Testis (tissue), 5 donors: ENCODE measurements around the gene TMA16. TPM values are rescaled to one million over a fixed set of nuclear protein-coding genes. Genes with fewer than 3 reads are reported as not detected.
"Not testable (repeated sequence)": the region's sequence is repeated elsewhere in the genome, so short reads cannot be mapped to it uniquely, and the experiment has no call there.

Source experiments
- DNase-seq: peaks from one replicate; pipeline ENCODE4 v3.0.0-alpha.2; 2019
- H3K27ac ChIP-seq, 2 donors: fragments of 200-600 bp; sonication (generic); one replicate each; pipeline ENCODE4 v1.5.1; 2019
- H3K27me3 ChIP-seq: fragments of 200-600 bp; sonication (generic); one replicate; pipeline ENCODE4 v1.5.1; 2019
- H3K36me3 ChIP-seq: fragments of 200-600 bp; sonication (generic); one replicate; pipeline ENCODE4 v1.5.1; 2017; ENCODE audit warnings: low read depth; ENCODE audit errors: missing control alignments
- H3K4me1 ChIP-seq: fragments of 200-600 bp; sonication (generic); one replicate; pipeline ENCODE4 v1.5.1; 2019
- H3K4me3 ChIP-seq, 2 donors: fragments of 200-600 bp; sonication (generic); one replicate each; pipeline ENCODE4 v1.5.1; 2017 to 2019
- H3K9me3 ChIP-seq: fragments of 200-600 bp; sonication (generic); one replicate; pipeline ENCODE4 v1.5.1; 2017
- CTCF ChIP-seq, 3 experiments: fragments of 450-650 bp in 2 of 3; fragments of 200-600 bp in 1 of 3; sonication (generic) in 1 of 3; IDR thresholded peaks; one replicate each; pipeline ENCODE4 v1.5.1; 2016 to 2019; ENCODE audit warnings: antibody characterized with exemption in 3 of 3, mild to moderate bottlenecking in 2 of 3, moderate library complexity in 1 of 3
- POLR2A ChIP-seq: fragments of 450-650 bp; IDR thresholded peaks from one replicate; pipeline ENCODE4 v1.6.1; 2017; ENCODE audit warnings: antibody characterized with exemption, mild to moderate bottlenecking, moderate library complexity
- WGBS, 2 donors: methylation state at CpG; one replicate each; pipeline ENCODE4 v1.1.5; 2018; 5-methylcytosine and 5-hydroxymethylcytosine counted together
- intact Hi-C: fragments of 100-400 bp; cut with DNase I; formaldehyde crosslinking; loops from one replicate; pipeline ENCODE4 v1.15.1; 2023; ENCODE audit warnings: low total_unique reads
- long read RNA-seq, 2 donors: transcript quantifications; one replicate each; lab custom pipeline, GENCODE V29; 2026
- polyA plus RNA-seq: library from polyadenylated mRNA; stranded (reverse); fragments of 350-450 nt; fragmentation: Illumina TruSeq; extraction: RNeasy Lipid Tissue Mini Kit (QIAGEN cat#74804); gene quantifications from one replicate; pipeline ENCODE4 v1.2.3, GENCODE V29; 2014; ENCODE audit warnings: low read depth, low replicate concordance; ENCODE audit not compliant: insufficient read depth
- total RNA-seq, 2 donors: library from RNA; depleted of rRNA; stranded (reverse); fragments of >200 nt; gene quantifications; one replicate each; pipeline ENCODE4 v1.2.3, GENCODE V29; 2016

TMA16 gene
- total RNA-seq (10 to 100 TPM; 33.0 to 34.1 TPM), polyA plus RNA-seq (33.2 TPM)
- long read RNA-seq, donor 1, transcript TMA16-201 (7 exons, 1,978 nt): major isoform, 19 of 28 reads
- long read RNA-seq, donor 1, partial matches to known transcripts: 7 of 28 reads
- long read RNA-seq, donor 1, other reads (novel, unspliced or antisense): 0 of 28 reads
- long read RNA-seq, donor 2, transcript TMA16-201 (7 exons, 1,978 nt): major isoform, 10 of 18 reads
- long read RNA-seq, donor 2, partial matches to known transcripts: 8 of 18 reads
- long read RNA-seq, donor 2, other reads (novel, unspliced or antisense): 0 of 18 reads

GRCh38 chr4:163494360-163495241 lies at the start of gene TMA16:
TMA16 (plus strand) TSS chr4:163494690; CDS start chr4:163494802, 112 bp downstream.
- WGBS, 2 donors: 0 to 1% methylated on average over 16 to 63 of the region's 64 CpGs
- H3K27ac ChIP-seq: peak within 1 kb of the TSS; percentile 78 to 83
- TF ChIP-seq POLR2A: no peak
- no peak for TF ChIP-seq CTCF (IDR thresholded peaks at IDR 0.05)
- no peaks in the 10 kb centered on the region for H3K9me3 ChIP-seq
- intact Hi-C loops: loop anchor here (10.0 kb wide), 1 partner anchor 50 kb away; no protein-coding TSS in a partner anchor
- H3K4me1 ChIP-seq: peaks cover 3% of the 10 kb centered on the region
- H3K4me3 ChIP-seq: peak within 1 kb of the TSS; percentile 60 to 84
- H3K27me3 ChIP-seq: no peaks in the 10 kb centered on the region
- H3K36me3 ChIP-seq: no peaks in the 10 kb centered on the region
- peak; percentile 91 for DNase-seq

- WGBS, 2 donors: 52 to 79% methylated on average over 12 of the region's 12 CpGs
- H3K36me3 ChIP-seq, H3K9me3 ChIP-seq, intact Hi-C loops, H3K27me3 ChIP-seq, H3K27ac ChIP-seq, H3K4me3 ChIP-seq, H3K4me1 ChIP-seq: not testable (repeated sequence)
- peak; percentile 14 for DNase-seq
These were observed 47.5 kb upstream of the TMA16 start for GRCh38 chr4:163447023-163447422.

GRCh38 chr4:163447481-163447880 lies 47.0 kb upstream of the TMA16 start:
- no peaks in the 10 kb centered on the region for H3K9me3 ChIP-seq
- intact Hi-C loops: no loop called here
- WGBS, 2 donors: 36 to 39% methylated on average over 1 of the region's 1 CpG
- no peak overlapping the region for H3K4me3 ChIP-seq
- no peaks in the 10 kb centered on the region for H3K36me3 ChIP-seq
- no peak overlapping the region for H3K27ac ChIP-seq
- DNase-seq: no peak
- no peaks in the 10 kb centered on the region for H3K27me3 ChIP-seq
- no peaks in the 10 kb centered on the region for H3K4me1 ChIP-seq
- TF ChIP-seq POLR2A: no peak
- TF ChIP-seq CTCF (IDR thresholded peaks at IDR 0.05): no peak

GRCh38 chr4:163448540-163449203 lies 45.8 kb upstream of the TMA16 start:
- Histone ChIP-seq H3K36me3 (no peaks in the 10 kb centered on the region), H3K27me3 (no peaks in the 10 kb centered on the region), H3K4me1 (no peaks in the 10 kb centered on the region), H3K4me3 (no peak overlapping the region), H3K27ac (no peak overlapping the region), H3K9me3 (no peaks in the 10 kb centered on the region)
- intact Hi-C loops: no loop called here
- TF ChIP-seq POLR2A: no peak
- no peak for TF ChIP-seq CTCF (IDR thresholded peaks at IDR 0.05)
- 78 to 80% methylated on average over 6 of the region's 6 CpGs for WGBS, 2 donors
- DNase-seq: no peak

GRCh38 chr4:163462556-163462955 lies 31.9 kb upstream of the TMA16 start:
- no peaks in the 10 kb centered on the region for H3K9me3 ChIP-seq
- no peaks in the 10 kb centered on the region for H3K36me3 ChIP-seq
- H3K4me3 ChIP-seq: no peak overlapping the region
- TF ChIP-seq POLR2A: no peak
- no peak for TF ChIP-seq CTCF (IDR thresholded peaks at IDR 0.05)
- H3K27ac ChIP-seq: no peak overlapping the region
- intact Hi-C loops: no loop called here
- WGBS, 2 donors: 96 to 97% methylated on average over 5 of the region's 5 CpGs
- no peak for DNase-seq
- H3K4me1 ChIP-seq: no peaks in the 10 kb centered on the region
- H3K27me3 ChIP-seq: no peaks in the 10 kb centered on the region
